HS-5 (cell line): ENCODE results near the gene PSME2.

ENCODE experiments used
- DNase-seq: peaks from one replicate; pipeline ENCODE4 v3.0.0-alpha.2; 2012; ENCODE audit warnings: low read depth

The PSME2 gene

GRCh38 chr14:24179294-24179960 is 33.0 kb upstream of the PSME2 start:
- no peak for DNase-seq

- no peak for DNase-seq
Observed at GRCh38 chr14:24178399-24179178, 32.2 kb upstream of the PSME2 start.

DNA sequence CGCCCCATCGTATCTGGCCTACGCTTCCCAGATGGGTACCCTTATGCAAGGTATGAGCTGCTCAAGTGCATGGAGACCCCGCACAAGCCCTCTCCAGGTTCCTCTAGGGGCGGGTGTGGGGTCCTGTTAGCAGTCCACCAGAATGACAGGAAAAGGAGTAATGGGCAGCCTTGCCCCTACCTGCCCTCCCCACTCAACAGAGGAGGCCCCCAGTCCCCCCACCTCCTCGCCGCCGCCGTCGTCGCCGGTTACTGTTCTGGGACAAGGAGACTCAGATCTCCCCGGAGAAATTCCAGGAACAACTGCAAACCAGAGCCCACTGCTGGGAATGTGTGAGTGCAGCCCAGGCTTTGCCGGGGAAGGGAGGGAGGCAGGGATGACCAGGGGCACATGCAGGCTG is 31.5 kb upstream of the PSME2 start:
- DNase-seq = no peak

- DNase-seq = no peak
Observed at GRCh38 chr14:24177041-24177825, 30.8 kb upstream of the PSME2 start.

DNA sequence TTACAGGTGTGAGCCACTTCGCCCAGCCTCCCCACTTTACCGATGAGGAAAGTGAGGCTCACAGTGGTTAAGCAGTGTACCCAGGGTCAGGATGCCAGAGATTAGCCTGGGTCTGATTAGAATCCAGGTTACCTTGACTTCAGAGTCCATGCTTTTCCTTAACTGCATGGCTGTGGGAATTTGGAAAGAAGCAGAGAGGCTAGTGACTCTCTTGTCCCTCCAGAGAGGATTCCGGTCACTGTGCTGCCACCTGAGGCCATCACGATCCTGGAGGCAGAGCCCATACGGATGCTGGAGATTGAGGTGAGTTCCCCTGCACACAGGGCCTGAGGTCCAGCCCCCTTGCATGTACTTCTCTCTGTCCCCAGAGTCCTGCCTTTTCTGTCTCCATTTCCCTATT is 30.2 kb upstream of the PSME2 start:
- no peak for DNase-seq

GRCh38 chr14:24172871-24173281 is 26.5 kb upstream of the PSME2 start:
- DNase-seq = no peak

DNA sequence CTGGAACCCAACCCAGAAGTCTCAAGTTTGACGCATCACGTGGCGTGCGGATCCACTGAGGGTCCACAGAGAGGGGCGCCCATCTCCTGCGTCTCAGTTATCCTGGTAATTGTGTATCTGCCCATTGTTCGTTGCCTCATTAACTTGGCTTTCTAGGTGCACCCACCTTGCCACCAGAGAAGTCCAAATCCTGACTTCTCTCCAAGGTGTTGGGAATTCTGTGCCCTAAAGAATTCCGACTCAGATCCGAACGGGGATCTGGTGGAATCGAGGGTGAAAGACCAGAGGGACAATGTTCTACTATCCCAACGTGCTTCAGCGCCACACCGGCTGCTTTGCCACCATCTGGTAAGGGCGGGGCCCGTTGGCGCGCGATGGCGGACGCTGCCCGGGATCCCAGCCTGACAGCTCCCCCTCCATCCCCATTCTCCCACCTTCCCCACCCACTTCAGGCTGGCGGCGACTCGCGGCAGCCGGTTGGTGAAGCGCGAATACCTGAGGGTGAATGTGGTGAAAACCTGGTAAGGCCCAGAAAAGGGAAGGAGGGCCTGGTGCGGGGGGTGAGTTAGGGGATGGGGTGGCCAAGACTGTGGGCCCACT is 26.0 kb upstream of the PSME2 start:
- no peak for DNase-seq

- DNase-seq = no peak
Observed at GRCh38 chr14:24171422-24172260, 25.2 kb upstream of the PSME2 start, which contains the start of gene REC8. Gene REC8 (plus strand): TSS chr14:24172080. CDS start chr14:24172553, 473 bp downstream.

- no peak for DNase-seq
Observed at GRCh38 chr14:24167469-24168114, 21.2 kb upstream of the PSME2 start.

GRCh38 chr14:24165785-24166184 is 19.4 kb upstream of the PSME2 start:
- no peak for DNase-seq

GRCh38 chr14:24164518-24164991 is 18.1 kb upstream of the PSME2 start:
- no peak for DNase-seq

GRCh38 chr14:24162093-24162492 is 15.7 kb upstream of the PSME2 start:
- DNase-seq = no peak

GRCh38 chr14:24160850-24161804 is 14.7 kb upstream of the PSME2 start, which contains the start of gene IRF9:
Gene IRF9 (plus strand): TSS chr14:24161265. CDS start chr14:24162145, 880 bp downstream.
- DNase-seq = peak; percentile 84

DNA sequence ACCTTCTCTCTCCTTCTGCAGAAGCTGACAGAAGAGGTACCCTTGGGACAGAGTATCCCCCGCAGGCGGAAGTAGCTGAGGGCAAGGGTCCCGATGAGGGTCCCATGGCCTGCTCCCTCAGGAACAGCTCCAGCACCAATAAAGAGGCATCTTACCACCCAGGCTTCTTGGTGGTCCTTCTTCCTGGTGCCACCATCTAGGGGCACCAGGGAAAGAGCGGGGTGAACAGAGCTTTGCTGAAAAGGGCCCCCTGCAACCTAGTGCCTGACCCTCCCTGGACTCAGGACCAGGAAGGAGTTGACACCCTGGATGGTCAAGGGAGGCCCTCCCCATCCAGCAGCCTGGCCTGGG is 14.1 kb upstream of the PSME2 start:
- DNase-seq = no peak

- DNase-seq = no peak
Observed at GRCh38 chr14:24159777-24160498, 13.5 kb upstream of the PSME2 start.

DNA sequence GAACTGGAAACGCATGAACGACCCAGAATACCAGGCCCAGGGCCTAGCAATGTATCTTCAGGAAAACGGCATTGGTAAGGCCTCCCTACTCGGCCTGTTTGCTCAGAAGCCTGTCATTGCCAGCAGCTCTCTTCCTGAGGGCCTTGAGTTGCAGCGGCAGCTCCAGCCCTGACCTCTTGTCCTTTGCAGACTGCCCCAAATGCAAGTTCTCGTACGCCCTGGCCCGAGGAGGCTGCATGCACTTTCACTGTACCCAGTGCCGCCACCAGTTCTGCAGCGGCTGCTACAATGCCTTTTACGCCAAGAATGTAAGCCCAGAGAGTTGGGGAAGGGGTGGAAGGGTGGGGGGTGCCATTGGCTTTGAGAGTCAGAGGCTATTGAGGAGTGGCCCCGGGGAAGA is 10.9 kb upstream of the PSME2 start:
- no peak for DNase-seq

GRCh38 chr14:24156840-24157239 is 10.4 kb upstream of the PSME2 start:
- DNase-seq = no peak

DNA sequence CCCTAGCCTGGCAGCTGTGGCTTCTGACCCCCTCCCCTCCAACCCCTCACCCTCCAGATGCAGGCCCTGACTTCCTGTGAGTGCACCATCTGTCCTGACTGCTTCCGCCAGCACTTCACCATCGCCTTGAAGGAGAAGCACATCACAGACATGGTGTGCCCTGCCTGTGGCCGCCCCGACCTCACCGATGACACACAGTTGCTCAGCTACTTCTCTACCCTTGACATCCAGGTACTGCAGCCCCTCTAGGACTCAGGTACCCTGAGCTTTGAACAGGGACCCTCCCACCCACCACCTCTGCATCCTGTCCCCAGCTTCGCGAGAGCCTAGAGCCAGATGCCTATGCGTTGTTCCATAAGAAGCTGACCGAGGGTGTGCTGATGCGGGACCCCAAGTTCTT is 8.7 kb upstream of the PSME2 start:
- no peak for DNase-seq
